Measurements from ENCODE around the gene THOC5. TPM values are rescaled to one million over a fixed set of nuclear protein-coding genes. Genes with fewer than 3 reads are reported as not detected.
"Not testable (repeated sequence)": the region's sequence is repeated elsewhere in the genome, so short reads cannot be mapped to it uniquely, and the experiment has no call there.

The THOC5 gene
- total and polyA plus RNA-seq, 2 donors from 2014 or later = 23.1 to 37.9 TPM

DNA sequence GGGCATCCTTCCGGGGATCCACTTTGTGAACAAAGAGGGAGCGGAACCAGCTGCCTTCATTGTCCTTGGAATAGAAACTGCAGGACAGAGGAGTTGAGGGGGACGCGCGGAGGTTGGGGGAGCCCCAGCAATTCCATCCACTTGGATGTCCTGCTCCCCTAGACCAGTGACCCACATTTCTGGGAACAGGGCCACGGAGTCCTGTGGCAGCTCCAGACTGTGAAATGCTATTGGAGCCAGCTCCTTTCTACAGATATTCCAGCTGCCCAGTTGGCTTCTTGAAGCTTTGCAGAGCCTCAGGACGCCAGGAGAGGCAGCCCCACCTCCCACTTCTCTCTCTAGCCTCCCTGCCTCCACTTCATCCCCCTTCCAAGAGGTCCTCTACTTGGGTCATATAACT lies 16.9 kb upstream of the THOC5 start:
- TF ChIP-seq, protein P1, sequence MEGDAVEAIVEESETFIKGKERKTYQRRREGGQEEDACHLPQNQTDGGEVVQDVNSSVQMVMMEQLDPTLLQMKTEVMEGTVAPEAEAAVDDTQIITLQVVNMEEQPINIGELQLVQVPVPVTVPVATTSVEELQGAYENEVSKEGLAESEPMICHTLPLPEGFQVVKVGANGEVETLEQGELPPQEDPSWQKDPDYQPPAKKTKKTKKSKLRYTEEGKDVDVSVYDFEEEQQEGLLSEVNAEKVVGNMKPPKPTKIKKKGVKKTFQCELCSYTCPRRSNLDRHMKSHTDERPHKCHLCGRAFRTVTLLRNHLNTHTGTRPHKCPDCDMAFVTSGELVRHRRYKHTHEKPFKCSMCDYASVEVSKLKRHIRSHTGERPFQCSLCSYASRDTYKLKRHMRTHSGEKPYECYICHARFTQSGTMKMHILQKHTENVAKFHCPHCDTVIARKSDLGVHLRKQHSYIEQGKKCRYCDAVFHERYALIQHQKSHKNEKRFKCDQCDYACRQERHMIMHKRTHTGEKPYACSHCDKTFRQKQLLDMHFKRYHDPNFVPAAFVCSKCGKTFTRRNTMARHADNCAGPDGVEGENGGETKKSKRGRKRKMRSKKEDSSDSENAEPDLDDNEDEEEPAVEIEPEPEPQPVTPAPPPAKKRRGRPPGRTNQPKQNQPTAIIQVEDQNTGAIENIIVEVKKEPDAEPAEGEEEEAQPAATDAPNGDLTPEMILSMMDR (IDR thresholded peaks at IDR 0.05; ENCODE audit: borderline replicate concordance, extremely low read depth, insufficient read depth) = no peak
- no peak overlapping the region for H3K9ac ChIP-seq (ENCODE audit: low read length in 3 of 3)
- FAIRE-seq = no peak
- peaks cover 4 to 12% (median 8%) of the 10 kb centered on the region in 3 donors for H3K36me3 ChIP-seq (ENCODE audit: control insufficient read depth in 2 of 3, insufficient read depth in 3 of 3, low read length in 3 of 3)
- no peak overlapping the region for H3K27ac ChIP-seq (ENCODE audit: low read depth in 2 of 2, low read length in 2 of 2)
- no peak overlapping the region for H3K4me3 ChIP-seq (ENCODE audit: low read length in 3 of 3)
- no peaks in the 10 kb centered on the region for H3K27me3 ChIP-seq (ENCODE audit: control insufficient read depth, insufficient read depth, low read length)
- H3K4me1 ChIP-seq (ENCODE audit: control insufficient read depth in 2 of 3, insufficient read depth in 2 of 3, low read depth in 1 of 3, low read length in 3 of 3) = no peaks in the 10 kb centered on the region
- H3K9me3 ChIP-seq (ENCODE audit: control insufficient read depth in 2 of 3, insufficient read depth in 1 of 3, low read length in 3 of 3) = no peaks in the 10 kb centered on the region
- intact Hi-C loops (cut with DNase I) = no loop called here
- no peak for DNase-seq

DNA sequence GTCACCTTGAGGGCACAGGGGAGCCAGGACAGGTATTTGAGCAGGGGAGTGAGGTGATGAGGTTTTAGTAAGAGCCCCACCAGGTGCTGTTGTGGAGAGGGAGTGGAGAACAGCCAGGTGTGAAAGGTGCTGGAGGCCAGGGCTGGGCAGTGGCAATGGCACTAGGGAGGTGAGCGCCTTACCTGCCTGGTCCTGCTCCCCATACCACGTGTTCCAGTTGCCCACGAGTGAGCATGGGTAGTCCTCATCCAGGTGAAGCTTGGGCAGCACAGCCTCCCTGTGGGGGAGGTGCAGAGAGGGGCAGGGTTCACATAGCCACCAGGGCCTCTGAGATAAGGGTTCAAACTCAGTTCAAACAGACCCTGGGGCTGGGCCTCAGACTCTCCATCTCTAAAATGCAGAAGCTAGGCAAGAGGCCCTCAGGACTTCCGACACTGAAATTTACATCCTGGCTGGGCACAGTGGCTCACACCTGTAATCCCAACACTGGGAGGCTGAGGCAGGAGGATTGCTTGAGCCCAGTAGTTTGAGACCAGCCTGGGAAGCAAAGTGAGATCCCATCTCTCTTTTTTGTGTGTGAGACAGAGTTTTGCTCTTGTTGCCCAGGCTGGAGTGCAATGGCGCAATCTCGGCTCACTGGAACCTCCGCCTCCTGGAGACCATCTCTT lies 15.6 kb upstream of the THOC5 start:
- intact Hi-C loops (cut with DNase I) = no loop called here
- Histone ChIP-seq H3K4me3 (ENCODE audit: low read length in 3 of 3) (no peak overlapping the region), H3K9ac (ENCODE audit: low read length in 3 of 3) (no peak overlapping the region), H3K36me3 (ENCODE audit: control insufficient read depth in 2 of 3, insufficient read depth in 3 of 3, low read length in 3 of 3) (peaks cover 5 to 18% (median 8%) of the 10 kb centered on the region in 3 donors), H3K4me1 (ENCODE audit: control insufficient read depth in 2 of 3, insufficient read depth in 2 of 3, low read depth in 1 of 3, low read length in 3 of 3) (no peaks in the 10 kb centered on the region), H3K27me3 (ENCODE audit: control insufficient read depth, insufficient read depth, low read length) (no peaks in the 10 kb centered on the region), H3K27ac (ENCODE audit: low read depth in 2 of 2, low read length in 2 of 2) (no peak overlapping the region), H3K9me3 (ENCODE audit: control insufficient read depth in 2 of 3, insufficient read depth in 1 of 3, low read length in 3 of 3) (no peaks in the 10 kb centered on the region)
- DNase-seq (no peak), FAIRE-seq (no peak)
- TF ChIP-seq, protein P1 (IDR thresholded peaks at IDR 0.05; ENCODE audit: borderline replicate concordance, extremely low read depth, insufficient read depth) = no peak

DNA sequence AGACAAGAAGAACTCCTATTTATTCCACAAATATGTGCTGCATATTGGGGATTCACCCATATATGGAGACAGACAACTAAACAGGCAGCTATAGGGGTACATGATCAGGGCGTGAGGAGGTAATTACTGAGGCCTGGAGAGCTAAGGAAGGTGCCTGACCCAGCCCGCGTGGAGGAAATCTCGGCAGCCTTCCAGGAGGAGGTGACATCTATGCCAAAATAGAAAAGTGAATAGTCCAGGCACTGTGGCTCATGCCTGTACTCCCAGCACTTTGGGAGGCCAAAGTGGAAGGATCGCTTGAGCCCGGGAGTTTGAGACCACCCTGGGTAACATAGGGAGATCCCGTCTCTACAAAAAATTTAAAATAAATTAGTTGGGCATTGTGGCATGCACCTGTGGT lies 13.8 kb upstream of the THOC5 start:
- intact Hi-C loops (cut with DNase I) = no loop called here
- DNase-seq (no peak), FAIRE-seq (no peak)
- Histone ChIP-seq H3K27ac (ENCODE audit: low read depth in 2 of 2, low read length in 2 of 2) (no peak overlapping the region), H3K9me3 (ENCODE audit: control insufficient read depth in 2 of 3, insufficient read depth in 1 of 3, low read length in 3 of 3) (no peaks in the 10 kb centered on the region), H3K9ac (ENCODE audit: low read length in 3 of 3) (no peak overlapping the region), H3K4me1 (ENCODE audit: control insufficient read depth in 2 of 3, insufficient read depth in 2 of 3, low read depth in 1 of 3, low read length in 3 of 3) (no peaks in the 10 kb centered on the region), H3K4me3 (ENCODE audit: low read length in 3 of 3) (no peak overlapping the region), H3K27me3 (ENCODE audit: control insufficient read depth, insufficient read depth, low read length) (no peaks in the 10 kb centered on the region), H3K36me3 (ENCODE audit: control insufficient read depth in 2 of 3, insufficient read depth in 3 of 3, low read length in 3 of 3) (peaks cover 7 to 18% (median 8%) of the 10 kb centered on the region in 3 donors)
- TF ChIP-seq, protein P1 (IDR thresholded peaks at IDR 0.05; ENCODE audit: borderline replicate concordance, extremely low read depth, insufficient read depth) = no peak

DNA sequence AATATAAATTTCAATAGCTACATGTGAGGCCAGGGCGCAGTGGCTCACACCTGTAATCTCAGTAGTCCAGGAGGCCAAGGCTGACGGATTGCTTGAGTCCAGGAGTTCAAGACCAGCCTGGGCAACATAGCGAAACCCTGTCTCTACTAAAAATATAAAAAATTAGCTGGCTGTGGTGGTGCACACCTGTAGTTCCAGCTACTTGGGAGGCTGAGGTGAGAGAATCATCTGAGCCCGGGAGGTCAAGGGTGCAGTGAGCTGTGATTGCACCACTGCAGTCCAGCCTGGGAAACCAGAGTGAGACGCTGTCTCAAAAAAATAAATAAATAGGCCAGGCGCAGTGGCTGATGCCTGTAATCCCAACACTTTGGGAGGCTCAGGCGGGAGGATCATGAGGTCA lies 13.0 kb upstream of the THOC5 start:
- H3K9ac ChIP-seq (ENCODE audit: low read length in 3 of 3); DNase-seq; FAIRE-seq; H3K9me3 ChIP-seq (ENCODE audit: control insufficient read depth in 2 of 3, insufficient read depth in 1 of 3, low read length in 3 of 3); intact Hi-C loops (cut with DNase I); H3K27ac ChIP-seq (ENCODE audit: low read depth in 2 of 2, low read length in 2 of 2); H3K27me3 ChIP-seq (ENCODE audit: control insufficient read depth, insufficient read depth, low read length); H3K4me1 ChIP-seq (ENCODE audit: control insufficient read depth in 2 of 3, insufficient read depth in 2 of 3, low read depth in 1 of 3, low read length in 3 of 3); H3K4me3 ChIP-seq (ENCODE audit: low read length in 3 of 3): not testable (repeated sequence)
- H3K36me3 ChIP-seq (ENCODE audit: control insufficient read depth in 2 of 3, insufficient read depth in 3 of 3, low read length in 3 of 3) = peaks cover 11 to 24% (median 13%) of the 10 kb centered on the region in 3 donors

All from kidney (tissue), 14 donors.